IPS-15b (cell line): ENCODE measurements around the gene PIGO.

Experiments
- H3K27me3 ChIP-seq: one replicate; pipeline ENCODE4 v1.6.1; 2013; ENCODE audit warnings: low read length; ENCODE audit not compliant: control insufficient read depth, insufficient read depth
- H3K36me3 ChIP-seq: one replicate; pipeline ENCODE4 v1.6.1; 2013; ENCODE audit warnings: low read length; ENCODE audit not compliant: control insufficient read depth, insufficient read depth
- H3K4me1 ChIP-seq: one replicate; pipeline ENCODE4 v1.6.1; 2013; ENCODE audit warnings: mild to moderate bottlenecking, low read length; ENCODE audit not compliant: control insufficient read depth, insufficient read depth
- H3K4me3 ChIP-seq: one replicate; pipeline ENCODE4 v1.5.1; 2013; ENCODE audit warnings: low read depth, low read length
- H3K9ac ChIP-seq: one replicate; pipeline ENCODE4 v1.6.1; 2013; ENCODE audit warnings: low read depth, mild to moderate bottlenecking, low read length
- H3K9me3 ChIP-seq: one replicate; pipeline ENCODE4 v1.6.1; 2013; ENCODE audit warnings: mild to moderate bottlenecking, low read length; ENCODE audit not compliant: control insufficient read depth, insufficient read depth

PIGO gene

DNA sequence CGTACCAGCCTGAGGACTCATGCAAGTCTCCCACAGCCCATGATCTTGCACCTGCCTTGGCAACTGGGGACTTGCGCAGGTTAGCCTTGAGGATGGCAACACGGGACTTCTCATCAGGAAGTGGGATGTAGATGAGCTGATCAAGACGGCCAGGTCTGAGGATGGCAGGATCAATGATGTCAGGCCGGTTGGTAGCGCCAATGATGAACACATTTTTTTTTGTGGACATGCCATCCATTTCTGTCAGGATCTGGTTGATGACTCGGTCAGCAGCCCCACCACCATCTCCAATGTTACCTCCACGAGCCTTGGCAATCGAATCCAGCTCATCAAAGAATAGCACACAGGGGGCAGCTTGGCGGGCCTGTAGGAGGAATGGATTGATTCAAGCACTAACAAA is 37.0 kb downstream of the PIGO start:
- peaks cover 84% of the 10 kb centered on the region for H3K36me3 ChIP-seq
- H3K27me3 ChIP-seq, result no peaks in the 10 kb centered on the region
- H3K9ac ChIP-seq, result no peak overlapping the region
- no peaks in the 10 kb centered on the region for H3K9me3 ChIP-seq
- no peak overlapping the region for H3K4me3 ChIP-seq
- H3K4me1 ChIP-seq, result no peaks in the 10 kb centered on the region

GRCh38 chr9:35057271-35057620 is 39.1 kb downstream of the PIGO start:
- H3K9ac ChIP-seq, result no peak overlapping the region

GRCh38 chr9:35056571-35057270 is 39.7 kb downstream of the PIGO start:
- H3K9me3 ChIP-seq, result no peaks in the 10 kb centered on the region
- H3K27me3 ChIP-seq, result no peaks in the 10 kb centered on the region
- H3K9ac ChIP-seq, result no peak overlapping the region
- no peak overlapping the region for H3K4me3 ChIP-seq
- no peaks in the 10 kb centered on the region for H3K4me1 ChIP-seq
- peaks cover 57% of the 10 kb centered on the region for H3K36me3 ChIP-seq

More at GRCh38 chr9:35057271-35057620, 39.1 kb downstream of the PIGO start:
- H3K27me3 ChIP-seq, result no peaks in the 10 kb centered on the region
- H3K4me3 ChIP-seq, result no peak overlapping the region
- H3K36me3 ChIP-seq, result peaks cover 62% of the 10 kb centered on the region
- H3K9me3 ChIP-seq, result no peaks in the 10 kb centered on the region
- no peaks in the 10 kb centered on the region for H3K4me1 ChIP-seq

GRCh38 chr9:35054871-35055644 is 41.3 kb downstream of the PIGO start:
- Histone ChIP-seq H3K27me3 (no peaks in the 10 kb centered on the region), H3K9ac (no peak overlapping the region), H3K4me1 (no peaks in the 10 kb centered on the region), H3K9me3 (no peaks in the 10 kb centered on the region), H3K36me3 (peaks cover 40% of the 10 kb centered on the region), H3K4me3 (no peak overlapping the region)

DNA sequence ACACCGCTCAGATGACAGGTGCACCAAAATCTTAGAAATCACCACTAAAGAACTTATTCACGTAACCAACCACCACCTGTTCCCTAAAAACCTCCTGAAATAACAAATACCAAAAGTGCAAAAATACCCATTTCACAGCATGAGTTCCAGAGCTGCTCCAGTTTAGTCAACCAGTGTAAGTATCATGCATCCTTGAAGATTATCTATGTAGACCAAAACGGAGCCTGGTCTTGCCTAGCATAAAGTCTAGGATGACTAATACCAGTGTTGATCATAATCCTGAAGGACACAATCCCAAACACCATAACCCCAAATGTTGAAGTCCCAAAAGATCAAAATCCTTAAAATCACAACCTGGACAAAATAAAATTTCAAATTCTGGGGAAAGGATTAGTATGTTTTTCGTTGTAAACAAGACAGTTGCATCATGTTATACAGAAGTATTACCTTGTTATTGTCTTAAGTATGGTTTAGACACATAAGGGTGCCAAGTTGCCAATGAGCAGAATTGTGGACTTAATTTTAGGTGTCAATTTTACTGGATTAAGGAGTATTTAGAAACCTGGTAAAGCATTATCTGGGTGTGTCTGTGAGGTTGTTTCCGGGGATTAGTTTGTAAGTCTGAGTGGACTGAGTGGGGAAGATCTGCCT is 42.1 kb downstream of the PIGO start:
- no peak overlapping the region for H3K9ac ChIP-seq
- H3K4me1 ChIP-seq, result no peaks in the 10 kb centered on the region
- H3K4me3 ChIP-seq, result no peak overlapping the region
- H3K9me3 ChIP-seq, result no peaks in the 10 kb centered on the region
- peaks cover 33% of the 10 kb centered on the region for H3K36me3 ChIP-seq
- no peaks in the 10 kb centered on the region for H3K27me3 ChIP-seq

DNA sequence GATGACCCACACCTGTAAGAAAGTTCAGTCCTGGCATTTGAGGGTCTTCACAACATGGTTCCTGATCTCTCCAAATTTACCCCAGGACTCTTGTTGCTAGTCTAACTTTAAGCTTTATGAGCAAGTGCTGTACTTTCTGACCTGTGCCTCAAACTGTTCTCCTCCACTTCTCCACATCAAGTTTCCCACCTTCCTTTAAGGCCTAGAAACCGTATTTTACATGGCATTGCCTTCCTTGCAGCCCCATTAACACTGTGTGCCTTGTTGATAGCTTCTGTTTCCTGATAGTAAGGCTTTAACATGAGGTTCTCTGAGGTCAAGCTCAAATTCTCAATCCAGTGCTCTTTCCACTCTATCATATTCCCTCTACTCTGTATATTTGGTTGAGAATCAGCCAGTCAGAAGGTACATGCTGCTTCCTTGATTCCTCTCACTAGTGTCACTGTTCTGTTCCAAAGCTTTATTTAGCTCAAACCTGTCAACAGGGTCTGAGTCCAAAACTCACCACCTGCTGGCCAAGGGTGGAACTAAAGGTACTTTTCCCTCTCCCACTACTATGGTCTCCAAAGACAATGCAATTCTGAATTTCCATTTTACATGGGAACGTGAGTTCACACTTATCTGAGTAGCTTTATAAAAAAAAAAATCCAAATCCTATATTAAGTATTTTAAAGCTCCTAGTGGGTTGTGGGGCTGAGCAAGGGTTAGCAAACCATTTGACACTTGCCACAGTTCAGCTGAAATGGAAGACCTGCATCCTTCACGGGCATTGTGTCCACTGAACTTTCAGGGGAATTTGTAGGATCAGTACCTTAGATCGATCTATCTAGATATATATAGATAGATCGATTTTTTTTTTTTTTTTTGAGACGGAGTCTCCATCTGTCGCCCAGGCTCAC is 45.1 kb downstream of the PIGO start:
- no peaks in the 10 kb centered on the region for H3K9me3 ChIP-seq
- no peaks in the 10 kb centered on the region for H3K4me1 ChIP-seq
- H3K4me3 ChIP-seq, result no peak overlapping the region
- H3K36me3 ChIP-seq, result peaks cover 4% of the 10 kb centered on the region
- H3K27me3 ChIP-seq, result no peaks in the 10 kb centered on the region
- H3K9ac ChIP-seq, result no peak overlapping the region

GRCh38 chr9:35048511-35048910 is 47.9 kb downstream of the PIGO start:
- Histone ChIP-seq H3K9ac (no peak overlapping the region), H3K27me3 (no peaks in the 10 kb centered on the region), H3K4me3 (no peak overlapping the region), H3K9me3 (no peaks in the 10 kb centered on the region), H3K36me3 (no peaks in the 10 kb centered on the region), H3K4me1 (no peaks in the 10 kb centered on the region)

DNA sequence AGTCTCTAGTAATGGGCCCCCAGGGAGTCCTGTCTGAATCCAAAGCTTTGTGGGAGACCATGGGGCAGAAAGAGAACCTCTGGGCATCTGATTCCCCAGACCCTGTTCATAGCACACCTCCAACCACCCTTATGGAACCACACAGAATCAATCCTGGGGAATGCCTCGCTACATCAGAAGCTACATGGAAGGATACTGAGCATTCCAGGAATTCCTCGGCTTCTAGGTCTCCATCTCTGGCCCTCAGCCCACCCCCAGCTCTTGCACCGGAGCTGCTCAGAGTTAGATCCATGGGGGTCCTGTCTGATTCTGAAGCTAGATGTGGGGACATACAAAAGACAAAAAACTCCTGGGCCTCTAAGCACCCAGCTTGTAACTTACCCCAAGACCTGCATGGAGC is 52.3 kb downstream of the PIGO start:
- Histone ChIP-seq H3K9me3 (no peaks in the 10 kb centered on the region), H3K9ac (no peak overlapping the region), H3K36me3 (peaks cover 5% of the 10 kb centered on the region), H3K4me1 (no peaks in the 10 kb centered on the region), H3K27me3 (no peaks in the 10 kb centered on the region), H3K4me3 (no peak overlapping the region)

DNA sequence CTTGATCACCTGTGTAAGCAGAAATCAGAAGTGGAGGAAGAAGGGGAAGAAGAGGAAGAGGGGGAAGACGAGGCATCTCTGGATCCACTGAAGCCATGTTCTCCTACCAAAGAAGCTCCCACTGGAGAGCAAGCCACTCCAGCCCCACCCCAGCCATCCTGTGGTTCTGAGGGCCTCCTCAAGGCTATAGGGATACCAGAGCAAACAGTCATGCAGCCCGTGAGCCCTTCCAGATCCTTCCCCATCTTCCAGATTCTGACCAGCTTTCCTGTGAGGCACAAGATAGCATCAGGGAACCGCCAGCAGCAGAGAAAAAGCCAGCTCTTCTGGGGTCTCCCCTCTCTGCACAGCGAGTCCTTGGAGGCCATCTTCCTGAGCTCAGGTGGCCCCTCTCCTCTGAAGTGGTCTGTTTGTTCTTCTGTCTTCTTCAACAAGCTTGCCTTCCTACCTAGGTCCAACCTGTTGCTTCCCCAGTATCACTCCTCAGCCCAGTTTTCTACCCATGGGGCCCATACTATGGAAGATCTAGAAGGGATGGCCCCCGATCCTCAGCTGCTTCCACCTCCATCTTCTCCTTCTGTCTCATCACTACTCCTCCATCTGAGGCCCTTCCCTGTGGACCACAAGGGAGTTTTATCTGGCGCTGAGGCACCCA is 53.4 kb downstream of the PIGO start:
- Histone ChIP-seq H3K4me3 (no peak overlapping the region), H3K27me3 (no peaks in the 10 kb centered on the region), H3K9me3 (no peaks in the 10 kb centered on the region), H3K4me1 (no peaks in the 10 kb centered on the region), H3K9ac (no peak overlapping the region), H3K36me3 (peaks cover 5% of the 10 kb centered on the region)

DNA sequence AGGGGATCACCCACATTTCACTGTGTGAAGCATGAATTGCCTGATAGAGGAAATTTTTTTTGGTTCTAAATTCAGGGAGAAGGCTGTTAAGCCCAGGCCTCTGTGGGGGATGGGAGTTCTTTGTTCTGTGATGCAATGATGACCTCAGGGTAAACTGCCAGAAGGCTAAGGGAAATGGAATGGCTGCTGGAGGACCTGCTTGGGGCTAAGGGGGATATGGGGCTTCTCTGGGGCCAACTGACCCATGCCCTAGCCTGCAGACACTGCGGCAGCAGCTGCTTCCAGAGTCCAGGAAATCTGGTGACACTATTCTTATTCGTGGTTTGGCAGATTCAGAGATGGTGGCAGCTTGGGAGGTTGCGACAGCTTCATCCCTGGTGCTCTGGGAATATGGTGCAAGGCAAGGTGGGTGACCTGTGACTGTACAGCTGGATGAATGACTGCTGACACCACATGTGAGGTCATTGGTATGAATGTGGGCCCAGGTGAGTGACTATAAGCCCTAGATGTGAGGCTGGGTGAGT is 54.2 kb downstream of the PIGO start:
- Histone ChIP-seq H3K4me1 (no peaks in the 10 kb centered on the region), H3K27me3 (no peaks in the 10 kb centered on the region), H3K36me3 (peaks cover 5% of the 10 kb centered on the region), H3K9ac (no peak overlapping the region), H3K4me3 (no peak overlapping the region), H3K9me3 (no peaks in the 10 kb centered on the region)
